Measurements from ENCODE around the gene NEAT1. TPM values are rescaled to one million over a fixed set of nuclear protein-coding genes. Genes with fewer than 3 reads are reported as not detected.
"Not testable (repeated sequence)": the region's sequence is repeated elsewhere in the genome, so short reads cannot be mapped to it uniquely, and the experiment has no call there.

NEAT1 gene
- total RNA-seq, 2 experiments from 2014 or later = 221 to 223 TPM

- H3K4me1 Mint-ChIP-seq (ENCODE audit: low read depth) = peaks cover 11% of the 10 kb centered on the region
- Histone ChIP-seq H3K27me3 (ENCODE audit: control insufficient read depth in 1 of 2, insufficient read depth in 2 of 2, low read length in 2 of 2) (no peaks in the 10 kb centered on the region), H3K4me1 (ENCODE audit: insufficient read depth, low read length) (peaks cover 15% of the 10 kb centered on the region), H3K4me3 (ENCODE audit: low read length) (no peak overlapping the region), H3K27ac (ENCODE audit: low read depth in 1 of 2, low read length in 2 of 2) (no peak overlapping the region), H3K9me3 (ENCODE audit: control insufficient read depth in 1 of 2, insufficient read depth in 1 of 2, low read length in 2 of 2) (no peaks in the 10 kb centered on the region), H3K36me3 (ENCODE audit: insufficient read depth, low read length) (peaks cover 51% of the 10 kb centered on the region)
- DNase-seq = no peak
- peaks cover 32% of the 10 kb centered on the region for H3K36me3 Mint-ChIP-seq (ENCODE audit: low read depth)
- no peaks in the 10 kb centered on the region for H3K27me3 Mint-ChIP-seq
- intact Hi-C loops (cut with DNase I, micrococcal nuclease) = no loop called here
- H3K4me3 Mint-ChIP-seq = no peak overlapping the region
- H3K27ac Mint-ChIP-seq = no peak overlapping the region
- no peaks in the 10 kb centered on the region for H3K9me3 Mint-ChIP-seq
- CTCF ChIA-PET = no interaction called here
- no peak for ATAC-seq (ENCODE audit: poor library complexity)
- POLR2A ChIA-PET = interaction anchor here (0.6 to 20.7 kb wide), 2 partner anchors 92 to 100 kb away, joined by 3 to 3042 read pairs; partner anchors contain the start of gene MALAT1
- TF ChIP-seq, protein P1, sequence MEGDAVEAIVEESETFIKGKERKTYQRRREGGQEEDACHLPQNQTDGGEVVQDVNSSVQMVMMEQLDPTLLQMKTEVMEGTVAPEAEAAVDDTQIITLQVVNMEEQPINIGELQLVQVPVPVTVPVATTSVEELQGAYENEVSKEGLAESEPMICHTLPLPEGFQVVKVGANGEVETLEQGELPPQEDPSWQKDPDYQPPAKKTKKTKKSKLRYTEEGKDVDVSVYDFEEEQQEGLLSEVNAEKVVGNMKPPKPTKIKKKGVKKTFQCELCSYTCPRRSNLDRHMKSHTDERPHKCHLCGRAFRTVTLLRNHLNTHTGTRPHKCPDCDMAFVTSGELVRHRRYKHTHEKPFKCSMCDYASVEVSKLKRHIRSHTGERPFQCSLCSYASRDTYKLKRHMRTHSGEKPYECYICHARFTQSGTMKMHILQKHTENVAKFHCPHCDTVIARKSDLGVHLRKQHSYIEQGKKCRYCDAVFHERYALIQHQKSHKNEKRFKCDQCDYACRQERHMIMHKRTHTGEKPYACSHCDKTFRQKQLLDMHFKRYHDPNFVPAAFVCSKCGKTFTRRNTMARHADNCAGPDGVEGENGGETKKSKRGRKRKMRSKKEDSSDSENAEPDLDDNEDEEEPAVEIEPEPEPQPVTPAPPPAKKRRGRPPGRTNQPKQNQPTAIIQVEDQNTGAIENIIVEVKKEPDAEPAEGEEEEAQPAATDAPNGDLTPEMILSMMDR (IDR thresholded peaks at IDR 0.05) = no peak
Measured at GRCh38 chr11:65411681-65412070, 10.9 kb upstream of the NEAT1 start.

- Histone ChIP-seq H3K36me3 (ENCODE audit: insufficient read depth, low read length) (peaks cover 47% of the 10 kb centered on the region), H3K27me3 (ENCODE audit: control insufficient read depth in 1 of 2, insufficient read depth in 2 of 2, low read length in 2 of 2) (no peaks in the 10 kb centered on the region), H3K27ac (ENCODE audit: low read depth in 1 of 2, low read length in 2 of 2) (no peak overlapping the region), H3K4me3 (ENCODE audit: low read length) (no peak overlapping the region), H3K9me3 (ENCODE audit: control insufficient read depth in 1 of 2, insufficient read depth in 1 of 2, low read length in 2 of 2) (no peaks in the 10 kb centered on the region), H3K4me1 (ENCODE audit: insufficient read depth, low read length) (peaks cover 23% of the 10 kb centered on the region)
- no peak overlapping the region for H3K4me3 Mint-ChIP-seq
- H3K27ac Mint-ChIP-seq = no peak overlapping the region
- ChIA-PET CTCF (interaction anchor here (0.9 to 1.3 kb wide), 2 partner anchors 13 to 30 kb away, joined by 3 to 6 read pairs; partner anchors contain the start of gene SLC25A45), POLR2A (interaction anchor here (0.6 to 20.7 kb wide), 4 partner anchors 15 to 99 kb away, joined by 3 to 3042 read pairs (median 132); partner anchors contain the start of genes MALAT1 and SLC25A45)
- H3K9me3 Mint-ChIP-seq = no peaks in the 10 kb centered on the region
- ATAC-seq (ENCODE audit: poor library complexity) (no peak), DNase-seq (no peak)
- peaks cover 33% of the 10 kb centered on the region for H3K36me3 Mint-ChIP-seq (ENCODE audit: low read depth)
- H3K4me1 Mint-ChIP-seq (ENCODE audit: low read depth) = peaks cover 19% of the 10 kb centered on the region
- TF ChIP-seq, protein P1 (IDR thresholded peaks at IDR 0.05) = no peak
- intact Hi-C loops (cut with DNase I, micrococcal nuclease) = no loop called here
- no peaks in the 10 kb centered on the region for H3K27me3 Mint-ChIP-seq
Measured at GRCh38 chr11:65412271-65413076, 10.1 kb upstream of the NEAT1 start.

DNA sequence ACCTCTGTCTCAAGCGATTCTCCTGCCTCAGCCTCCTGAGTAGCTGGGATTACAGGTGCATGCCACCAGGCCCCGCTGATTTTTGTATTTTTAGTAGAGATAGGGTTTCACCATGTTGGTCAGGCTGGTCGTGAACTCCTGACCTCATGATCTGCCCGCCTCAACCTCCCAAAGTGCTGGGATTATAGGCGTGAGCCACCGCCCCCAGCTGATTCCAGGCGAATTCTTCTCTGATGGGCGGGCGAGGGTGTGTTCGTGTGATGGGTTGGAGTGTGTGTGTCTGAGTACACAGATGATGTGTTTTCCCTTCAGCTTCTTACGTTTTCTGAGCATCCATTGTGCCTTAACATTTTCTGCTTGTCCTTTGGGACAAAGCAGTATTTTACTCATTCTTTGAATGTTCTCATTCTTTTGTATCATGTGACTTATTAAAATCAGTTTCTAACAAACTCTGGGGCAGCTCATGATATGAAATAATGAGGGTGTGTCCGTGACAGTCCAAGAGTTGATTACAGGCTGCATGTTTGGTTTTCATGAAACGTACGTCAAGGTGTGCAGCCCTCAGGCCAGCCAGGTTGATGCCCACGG lies 9.4 kb upstream of the NEAT1 start:
- Mint-ChIP-seq H3K4me1 (ENCODE audit: low read depth) (peaks cover 25% of the 10 kb centered on the region), H3K36me3 (ENCODE audit: low read depth) (peaks cover 37% of the 10 kb centered on the region)
- H3K4me3 Mint-ChIP-seq; H3K27me3 Mint-ChIP-seq; H3K27ac Mint-ChIP-seq; H3K4me3 ChIP-seq (ENCODE audit: low read length); H3K9me3 Mint-ChIP-seq; intact Hi-C loops (cut with DNase I, micrococcal nuclease); H3K9me3 ChIP-seq (ENCODE audit: control insufficient read depth in 1 of 2, insufficient read depth in 1 of 2, low read length in 2 of 2); H3K27ac ChIP-seq (ENCODE audit: low read depth in 1 of 2, low read length in 2 of 2); DNase-seq; ATAC-seq (ENCODE audit: poor library complexity); H3K27me3 ChIP-seq (ENCODE audit: control insufficient read depth in 1 of 2, insufficient read depth in 2 of 2, low read length in 2 of 2): not testable (repeated sequence)
- Histone ChIP-seq H3K36me3 (ENCODE audit: insufficient read depth, low read length) (peaks cover 44% of the 10 kb centered on the region), H3K4me1 (ENCODE audit: insufficient read depth, low read length) (peaks cover 30% of the 10 kb centered on the region)
- CTCF ChIA-PET = interaction anchor here (0.9 to 7.2 kb wide), 3 partner anchors 13 to 95 kb away, joined by 3 to 82 read pairs (median 6); partner anchors contain the start of gene SLC25A45
- POLR2A ChIA-PET = interaction anchor here (0.6 to 20.7 kb wide), 3 partner anchors 14 to 90 kb away, joined by 3 to 3042 read pairs (median 260); partner anchors contain the start of genes MALAT1 and SLC25A45
